HUDEP-2 (cell line): ENCODE results near the gene GP2.
A peak's percentile ranks its signal among the peaks of the same experiment; 100 is the strongest.

ENCODE experiments used
- DNase-seq, 76 experiments: peaks; one replicate each; lab custom pipeline; 2025; ENCODE audit not compliant: unreplicated experiment in 76 of 76; lab: John Stamatoyannopoulos, UW

Gene GP2

DNA sequence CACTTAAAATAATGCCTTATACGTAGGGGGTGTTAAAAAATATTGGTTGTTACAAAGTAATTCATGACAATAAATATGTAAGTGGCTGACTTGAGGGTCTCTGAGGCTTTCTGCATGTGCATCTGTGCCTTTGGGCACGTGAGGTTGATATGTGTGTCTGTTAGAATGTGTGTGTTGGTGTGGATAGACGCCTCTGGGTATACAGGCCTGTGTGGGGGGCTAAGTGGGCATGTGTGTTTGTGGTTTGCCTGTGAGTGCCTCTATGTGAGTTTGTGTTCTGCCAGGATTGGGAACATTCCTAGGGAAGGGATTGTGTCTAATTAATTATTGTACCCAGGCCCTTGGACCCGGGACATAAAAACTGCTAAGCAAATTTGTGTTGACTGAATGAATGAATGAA, 19.0 kb downstream of the GP2 start:
- DNase-seq = no peak

DNA sequence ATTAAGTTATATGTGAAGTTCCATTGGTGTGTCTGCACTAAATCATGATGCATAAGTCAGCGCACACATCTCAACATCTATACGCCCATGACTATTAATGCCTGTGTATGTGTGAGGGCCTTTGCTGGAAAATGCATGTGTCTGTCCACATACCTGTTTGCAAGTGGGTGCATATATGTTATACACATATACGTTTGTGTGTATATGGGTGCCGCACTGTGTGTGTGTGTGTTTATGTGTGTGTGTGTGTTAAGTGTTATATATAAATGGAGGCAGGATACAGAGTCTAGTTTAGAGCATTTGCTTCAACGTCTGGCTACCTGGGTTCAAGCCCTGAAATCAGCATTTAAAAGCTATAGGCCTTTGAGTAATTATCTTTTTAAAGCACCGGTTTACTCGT, 19.5 kb downstream of the GP2 start:
- no peak for DNase-seq

DNA sequence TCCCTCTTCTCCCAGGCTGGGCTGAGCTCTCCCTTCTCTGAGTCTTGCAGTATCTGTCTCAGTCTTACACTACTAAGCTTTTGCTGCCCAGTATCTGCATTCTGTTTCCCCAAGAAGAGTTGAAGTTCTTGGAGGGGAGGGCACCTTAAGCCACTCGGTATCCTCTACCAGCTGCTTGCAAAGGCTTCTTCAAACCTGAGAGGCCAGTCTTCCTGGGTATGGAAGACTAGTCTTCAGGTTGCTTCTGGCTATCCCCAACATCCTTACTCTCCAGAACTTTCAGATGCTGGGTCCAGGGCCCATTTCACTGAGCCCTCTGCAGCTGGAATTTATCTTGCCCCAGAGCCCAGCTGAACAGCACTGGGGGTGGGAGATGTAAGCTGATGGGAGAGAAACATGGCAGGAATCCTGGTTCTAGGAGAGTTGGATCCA, 20.1 kb downstream of the GP2 start:
- DNase-seq = no peak

DNA sequence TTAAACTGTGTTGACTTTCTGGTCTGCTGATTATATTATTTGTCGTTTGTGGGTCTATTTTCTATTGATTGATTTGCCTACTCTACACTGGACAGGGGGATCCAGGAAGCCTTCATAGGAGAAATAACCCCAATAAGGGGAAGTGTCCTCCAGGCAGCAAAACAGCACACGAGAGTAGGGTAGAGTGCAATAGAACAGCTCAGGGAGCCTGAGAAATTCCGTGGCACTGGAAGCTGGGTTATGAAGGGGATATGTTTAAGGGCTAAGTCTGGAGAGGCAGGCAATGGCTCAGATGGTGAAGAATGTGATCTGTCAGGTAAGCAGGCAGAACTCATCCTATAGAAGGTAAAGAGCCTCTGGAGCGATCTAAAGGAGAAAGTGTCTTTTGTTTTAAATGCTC, 20.9 kb downstream of the GP2 start:
- DNase-seq = peak in 1 of 76 experiments; percentile 3

GRCh38 chr16:20303012-20303411, 24.3 kb downstream of the GP2 start:
- no peak for DNase-seq

GRCh38 chr16:20302389-20302788, 24.9 kb downstream of the GP2 start:
- no peak for DNase-seq

DNA sequence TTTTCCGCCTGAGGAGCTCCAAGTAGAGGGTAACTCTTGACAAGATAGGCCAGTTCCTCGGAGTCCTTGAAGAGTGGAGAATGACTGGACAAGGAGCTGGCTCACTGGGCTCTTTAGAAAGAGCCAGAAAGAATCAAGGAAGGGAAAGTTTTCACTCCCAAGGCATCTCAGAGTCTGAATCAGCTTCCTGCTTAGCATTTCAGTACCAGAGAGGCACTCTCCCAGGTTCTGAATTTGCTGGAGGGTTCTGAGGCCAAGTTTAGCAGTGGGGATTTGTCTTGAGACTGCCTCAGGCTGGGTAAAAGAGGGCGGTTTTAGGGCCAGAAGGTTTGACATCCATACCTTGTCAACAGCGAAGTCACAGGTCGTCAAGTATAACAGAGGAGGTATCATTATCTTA, 25.5 kb downstream of the GP2 start:
- no peak for DNase-seq

GRCh38 chr16:20300312-20301097, 26.8 kb downstream of the GP2 start:
- DNase-seq = peak in 47 of 76 experiments; percentile 0 to 64 (median 21)

DNA sequence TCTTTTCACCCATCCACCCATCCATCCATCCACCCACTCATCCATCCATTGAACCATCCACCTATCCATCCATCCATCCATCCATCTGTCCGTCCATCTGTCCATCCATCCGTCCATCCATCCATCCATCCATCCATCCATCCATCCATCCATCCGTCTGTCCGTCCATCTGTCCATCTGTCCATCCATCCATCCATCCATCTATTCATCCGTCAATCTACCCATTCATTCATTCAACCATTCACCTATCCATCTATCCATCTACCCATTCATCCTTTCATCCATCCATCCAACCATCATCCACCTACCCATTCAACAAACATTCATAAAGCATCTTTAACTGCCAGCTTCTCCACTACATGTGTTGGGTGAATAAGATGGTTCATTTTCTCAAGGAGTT, 28.9 kb downstream of the GP2 start:
- no peak for DNase-seq

- no peak for DNase-seq
Observed at GRCh38 chr16:20291208-20292206, 35.8 kb downstream of the GP2 start.

DNA sequence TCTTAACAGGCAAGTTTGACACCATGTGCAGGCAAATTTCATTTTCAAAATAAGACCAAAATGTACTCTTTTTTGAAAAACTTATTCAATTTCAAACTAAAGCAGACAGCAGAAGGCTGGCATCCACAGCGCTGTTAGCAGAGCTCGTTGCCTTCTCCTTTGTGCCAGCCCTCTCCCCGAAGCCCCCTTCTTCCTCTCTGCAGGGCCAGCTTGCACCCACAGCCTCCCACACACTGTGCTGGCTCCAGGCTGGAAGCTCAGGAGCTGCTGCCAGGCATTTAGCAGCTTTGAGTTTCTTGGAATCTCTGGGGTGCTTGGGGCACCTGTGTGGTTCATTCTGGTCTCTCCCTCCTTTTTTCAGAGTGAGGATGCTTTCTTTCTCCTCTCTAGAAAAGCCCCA, 37.7 kb downstream of the GP2 start:
- DNase-seq = no peak

DNA sequence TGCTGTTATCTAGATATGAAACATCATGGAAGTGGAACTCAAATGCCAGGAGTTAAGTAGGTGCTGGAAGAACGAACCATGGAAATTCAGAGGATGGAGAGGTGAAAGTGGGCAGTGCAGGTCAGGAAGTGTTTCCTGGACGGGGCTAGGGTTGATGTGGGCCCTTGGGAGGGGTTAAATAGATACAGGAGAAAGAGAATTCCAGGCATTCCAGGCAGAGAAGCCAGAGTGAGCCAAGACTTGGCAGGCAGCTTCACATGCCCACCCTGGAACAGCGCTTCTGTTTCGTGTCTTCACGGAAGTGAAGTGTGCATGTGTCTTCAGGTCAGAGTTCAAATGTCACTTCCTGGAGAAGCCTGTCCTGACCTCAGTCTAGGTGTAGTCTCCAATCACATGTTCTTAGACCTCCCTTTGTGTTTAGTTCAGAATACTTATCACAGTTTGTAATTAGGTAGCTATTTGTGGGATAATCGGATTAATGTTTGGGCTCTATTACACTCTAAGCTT, 41.3 kb downstream of the GP2 start:
- no peak for DNase-seq

DNA sequence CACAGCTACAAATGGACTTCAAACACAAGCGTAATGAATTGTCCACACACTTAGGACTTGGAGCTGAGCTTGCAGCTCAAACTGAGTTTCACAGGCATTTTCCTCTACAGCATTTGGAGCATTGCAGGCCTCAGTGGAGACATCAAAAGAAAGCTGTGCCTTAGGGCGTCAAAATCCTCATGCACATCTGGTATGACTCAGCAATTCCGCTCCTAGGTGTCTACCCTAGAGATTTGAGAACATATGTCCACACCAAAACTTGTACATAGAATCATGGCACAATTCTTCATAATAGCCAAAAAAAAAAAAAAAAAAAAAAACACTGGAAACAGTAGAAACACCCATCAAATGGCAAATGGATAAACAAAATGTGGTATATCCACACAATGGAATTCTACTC, 47.1 kb downstream of the GP2 start:
- DNase-seq = no peak

DNA sequence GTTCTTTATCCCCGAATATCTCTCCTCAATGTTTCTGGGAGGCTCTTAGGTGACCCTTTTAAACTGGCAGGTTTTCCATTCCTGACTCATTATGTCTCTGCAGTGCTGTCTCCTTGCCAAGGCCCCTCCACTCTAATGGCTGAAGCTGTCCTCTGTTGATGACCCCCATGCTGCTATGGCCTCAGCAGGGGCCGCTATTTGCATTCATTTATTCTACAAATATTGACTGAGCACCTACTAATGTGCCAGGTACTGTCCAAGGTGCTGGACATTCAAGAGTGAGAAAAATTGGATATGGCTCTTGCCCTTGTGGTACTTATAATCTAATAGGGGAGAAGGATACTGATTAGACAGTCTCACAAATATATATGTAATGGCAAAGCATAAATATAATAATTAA, 55.4 kb downstream of the GP2 start:
- peak in 2 of 76 experiments; percentile 3 for DNase-seq

- no peak for DNase-seq
Observed at GRCh38 chr16:20268409-20268808, 58.9 kb downstream of the GP2 start.

DNA sequence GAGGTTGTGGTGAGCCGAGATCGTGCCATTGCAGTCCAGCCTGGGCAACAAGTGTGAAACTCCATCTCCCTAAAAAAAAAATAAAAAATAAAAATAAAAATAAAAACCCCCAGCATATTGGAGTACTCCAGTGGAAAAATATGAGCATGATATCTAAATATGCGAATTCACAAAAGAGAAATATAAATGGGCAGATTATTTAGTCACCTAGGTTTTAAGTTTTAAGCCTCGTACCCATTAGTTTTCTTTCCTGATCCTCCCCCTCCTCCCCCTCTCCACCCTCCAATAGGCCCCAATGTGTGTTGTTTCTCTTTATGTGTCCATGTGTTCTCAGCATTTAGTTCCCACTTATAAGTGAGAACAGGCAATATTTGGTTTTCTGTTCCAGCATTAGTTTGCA, 62.3 kb downstream of the GP2 start:
- DNase-seq = no peak

GRCh38 chr16:20263138-20263855, 64.0 kb downstream of the GP2 start:
- no peak for DNase-seq

DNA sequence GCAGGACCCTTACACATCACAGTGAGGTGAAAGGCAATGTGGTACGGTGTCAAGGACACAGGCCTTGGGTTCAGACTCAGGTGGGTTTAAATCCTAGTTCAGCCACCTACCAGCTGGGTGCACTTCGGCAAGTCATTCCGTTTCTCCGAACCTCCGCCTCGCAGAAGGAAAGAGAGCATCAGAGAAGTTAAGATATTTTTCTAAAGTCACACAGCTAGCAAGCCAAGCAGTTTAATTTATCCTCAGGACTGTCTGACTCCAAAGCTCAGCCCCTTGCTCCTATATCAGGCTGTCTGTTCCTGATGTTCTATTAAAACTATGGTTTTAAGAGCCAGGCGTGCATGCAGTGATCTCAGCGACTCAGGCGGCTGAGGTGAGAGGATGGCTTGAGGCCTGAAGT, 65.1 kb downstream of the GP2 start:
- DNase-seq = no peak

DNA sequence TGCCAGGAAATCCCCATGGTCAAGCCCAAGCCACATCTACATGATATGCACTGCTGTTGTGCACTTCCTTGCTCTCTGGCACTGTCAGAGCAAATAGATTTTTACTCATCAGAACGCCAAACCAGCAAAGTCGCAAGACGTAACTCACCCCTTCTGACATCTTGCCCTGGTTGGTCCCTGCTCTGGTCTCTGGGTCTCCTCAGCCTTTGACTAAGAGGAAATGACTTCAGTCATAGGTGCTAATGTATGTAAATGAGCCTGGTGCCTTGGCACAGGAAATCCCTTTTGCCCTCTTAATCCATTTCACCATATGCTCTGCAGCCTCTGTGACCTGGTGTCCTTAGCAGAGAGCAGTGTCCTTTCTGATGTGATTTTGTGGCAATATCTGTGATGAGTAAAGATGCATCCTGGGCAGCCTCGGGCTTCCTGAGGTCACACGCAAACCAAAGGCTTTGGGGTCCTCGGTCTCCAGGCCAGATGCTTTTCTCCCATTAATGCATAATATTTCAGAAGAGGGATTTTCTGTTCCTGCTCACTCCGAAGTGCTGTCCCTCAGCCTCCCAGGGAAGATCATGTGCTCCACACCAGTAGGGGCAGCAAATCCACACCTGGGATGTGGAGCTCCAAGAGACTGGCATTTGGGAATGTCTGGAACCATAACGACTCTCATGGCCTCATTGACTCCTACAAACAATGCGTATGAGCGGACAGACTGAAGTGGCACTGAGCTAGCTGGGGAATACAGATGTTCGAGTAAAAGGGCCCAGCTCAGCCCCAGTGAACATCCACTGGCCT, 66.9 kb downstream of the GP2 start:
- no peak for DNase-seq
